K562 (cell line): ENCODE data around the gene SPEG. TPM values are rescaled to one million over a fixed set of nuclear protein-coding genes. Genes with fewer than 3 reads are reported as not detected.

Experiments used
- ATF7 ChIP-seq: fragments of 450-650 bp; IDR thresholded peaks from 2 replicates; pipeline ENCODE4 v1.7.1; 2014; ENCODE audit warnings: mild to moderate bottlenecking, moderate library complexity
- HDAC1 ChIP-seq, 2 experiments: fragments of 450-650 bp; IDR thresholded peaks; 2 replicates each; pipeline ENCODE4 v1.6.1; 2016 to 2017; ENCODE audit warnings: inconsistent platforms in 1 of 2, mild to moderate bottlenecking in 1 of 2, moderate library complexity in 1 of 2
- MAFG ChIP-seq: fragments of 450-650 bp; conservative IDR thresholded peaks from 2 replicates; pipeline ENCODE4 v1.6.1; 2016; ENCODE audit warnings: missing genetic modification characterization, missing compliant biosample characterization
- MTA1 ChIP-seq: fragments of 450-650 bp; IDR thresholded peaks from 2 replicates; pipeline ENCODE4 v1.6.1; 2017; ENCODE audit warnings: borderline replicate concordance
- NCOA1 ChIP-seq: fragments of 450-650 bp; IDR thresholded peaks from 2 replicates; pipeline ENCODE4 v1.6.1; 2016; ENCODE audit warnings: low read depth
- NFE2L1 ChIP-seq: fragments of 450-650 bp; IDR thresholded peaks from 2 replicates; pipeline ENCODE4 v1.6.1; 2016; ENCODE audit warnings: missing genetic modification characterization, low read depth, mild to moderate bottlenecking, missing compliant biosample characterization, moderate library complexity, borderline replicate concordance
- OTX1 ChIP-seq: fragments of 450-650 bp; formaldehyde crosslinking; IDR thresholded peaks from 2 replicates; pipeline ENCODE4 v1.4.0; 2022; ENCODE audit warnings: mild to moderate bottlenecking
- SPI1 ChIP-seq: IDR thresholded peaks from 2 replicates; pipeline ENCODE4 v1.6.1; 2011; ENCODE audit warnings: low read depth, low read length, control low read depth, borderline replicate concordance
- YBX1 ChIP-seq: fragments of 450-650 bp; IDR thresholded peaks from 2 replicates; pipeline ENCODE4 v1.7.1; 2016; ENCODE audit warnings: mild to moderate bottlenecking
- ZFP30 ChIP-seq: fragments of 250-450 bp; sonication (Bioruptor Pico); IDR thresholded peaks from 2 replicates; pipeline ENCODE4 v1.8.0; 2022; ENCODE audit warnings: moderate library complexity, mild to moderate bottlenecking, inconsistent platforms, borderline replicate concordance
- ZHX1 ChIP-seq: fragments of 150-350 bp; conservative IDR thresholded peaks from 2 replicates; pipeline ENCODE4 v1.6.1; 2014; ENCODE audit warnings: low read length
- ZNF41 ChIP-seq: fragments of 250-450 bp; sonication (Bioruptor Pico); conservative IDR thresholded peaks from 2 replicates; pipeline ENCODE4 v1.4.0; 2020; ENCODE audit warnings: mild to moderate bottlenecking
- ZNF592 ChIP-seq: fragments of 450-650 bp; IDR thresholded peaks from 2 replicates; pipeline ENCODE4 v1.6.1; 2017; ENCODE audit warnings: antibody characterized with exemption, mild to moderate bottlenecking
- ZNF764 ChIP-seq: fragments of 250-450 bp; sonication (Bioruptor Pico); IDR thresholded peaks from 2 replicates; pipeline ENCODE4 v1.4.0; 2020; ENCODE audit warnings: low read depth, mild to moderate bottlenecking, moderate library complexity
- polyA plus RNA-seq, 8 experiments: library from polyadenylated mRNA; depleted of rRNA in 4 of 8; stranded (reverse) in 5 of 8; unstranded in 3 of 8; fragments of >200 nt; fragmentation: Nextera tagmentation in 2 of 8; fragmentation: Illumina TruSeq in 1 of 8; extraction: Ambion mirVana in 2 of 8; extraction: Trizol in 1 of 8; gene quantifications; 2 replicates each; pipeline versions ENCODE4 v1.2.1 to v1.2.3, GENCODE V29; 2011 to 2014; ENCODE audit warnings: inconsistent platforms in 1 of 8, missing spikeins in 1 of 8
- total RNA-seq, 7 experiments: library from RNA; depleted of rRNA in 6 of 7; stranded (reverse); fragments of >200 nt in 6 of 7; fragmentation: Illumina TruSeq in 2 of 7; extraction: Trizol in 2 of 7; gene quantifications; 2 replicates each; pipeline versions ENCODE4 v1.2.1 to v1.2.3, GENCODE V29; 2011 to 2021; ENCODE audit warnings: low replicate concordance in 1 of 7
- TF ChIP-seq, protein P1 (sequence below): fragments of 450-650 bp; formaldehyde crosslinking; IDR thresholded peaks from 2 replicates; pipeline ENCODE4 v1.4.0; 2022; ENCODE audit warnings: mild to moderate bottlenecking, moderate library complexity
- TF ChIP-seq, protein P2 (sequence below): fragments of 250-450 bp; sonication (Bioruptor Pico); IDR thresholded peaks from 2 replicates; pipeline ENCODE4 v1.8.0; 2022; ENCODE audit warnings: moderate library complexity, mild to moderate bottlenecking, inconsistent platforms
- TF ChIP-seq, protein P3 (sequence below): fragments of 450-650 bp; conservative IDR thresholded peaks from 2 replicates; pipeline ENCODE4 v1.6.1; 2016; ENCODE audit warnings: missing genetic modification characterization, low read depth, mild to moderate bottlenecking, missing compliant biosample characterization, moderate library complexity
- TF ChIP-seq, protein P4 (sequence below): fragments of 450-650 bp; formaldehyde crosslinking; conservative IDR thresholded peaks from 2 replicates; pipeline ENCODE4 v1.4.0; 2022; ENCODE audit warnings: mild to moderate bottlenecking, missing genetic modification characterization

The SPEG gene
- total and polyA plus RNA-seq, 9 of the 15 experiments (the other 6 are each of a cell fraction or from before 2014, with no cell fraction given), result 0.49 to 8.7 (median 3.0) TPM

- TF ChIP-seq, protein P1, sequence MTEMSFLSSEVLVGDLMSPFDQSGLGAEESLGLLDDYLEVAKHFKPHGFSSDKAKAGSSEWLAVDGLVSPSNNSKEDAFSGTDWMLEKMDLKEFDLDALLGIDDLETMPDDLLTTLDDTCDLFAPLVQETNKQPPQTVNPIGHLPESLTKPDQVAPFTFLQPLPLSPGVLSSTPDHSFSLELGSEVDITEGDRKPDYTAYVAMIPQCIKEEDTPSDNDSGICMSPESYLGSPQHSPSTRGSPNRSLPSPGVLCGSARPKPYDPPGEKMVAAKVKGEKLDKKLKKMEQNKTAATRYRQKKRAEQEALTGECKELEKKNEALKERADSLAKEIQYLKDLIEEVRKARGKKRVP (CRISPR knock-in tag), result no peak
- no peak for TF ChIP-seq ZHX1
- peak; percentile 43 for TF ChIP-seq MAFG
- no peak for TF ChIP-seq ZNF764 (CRISPR knock-in tag)
- no peak for TF ChIP-seq ZFP30 (CRISPR knock-in tag)
- peak; percentile 46; the same call in 1 of the 2 replicates for TF ChIP-seq ATF7
- no peak for TF ChIP-seq MTA1
- no peak for TF ChIP-seq SPI1
- TF ChIP-seq, protein P2, sequence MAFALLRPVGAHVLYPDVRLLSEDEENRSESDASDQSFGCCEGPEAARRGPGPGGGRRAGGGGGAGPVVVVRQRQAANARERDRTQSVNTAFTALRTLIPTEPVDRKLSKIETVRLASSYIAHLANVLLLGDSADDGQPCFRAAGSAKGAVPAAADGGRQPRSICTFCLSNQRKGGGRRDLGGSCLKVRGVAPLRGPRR (CRISPR knock-in tag), result no peak
- no peak for TF ChIP-seq YBX1
- TF ChIP-seq NFE2L1 (tag), result 0 out of 2 replicates have a peak, but pooled peaks have one; percentile 11
- no peak for TF ChIP-seq HDAC1 (IDR thresholded peaks at IDR 0.05)
- TF ChIP-seq NCOA1, result no peak
- no peak for TF ChIP-seq OTX1 (CRISPR knock-in tag)
- 0 out of 2 replicates have a peak, but pooled peaks have one; percentile 25 for TF ChIP-seq ZNF592
- no peak for TF ChIP-seq ZNF41 (CRISPR knock-in tag)
- TF ChIP-seq, protein P3, sequence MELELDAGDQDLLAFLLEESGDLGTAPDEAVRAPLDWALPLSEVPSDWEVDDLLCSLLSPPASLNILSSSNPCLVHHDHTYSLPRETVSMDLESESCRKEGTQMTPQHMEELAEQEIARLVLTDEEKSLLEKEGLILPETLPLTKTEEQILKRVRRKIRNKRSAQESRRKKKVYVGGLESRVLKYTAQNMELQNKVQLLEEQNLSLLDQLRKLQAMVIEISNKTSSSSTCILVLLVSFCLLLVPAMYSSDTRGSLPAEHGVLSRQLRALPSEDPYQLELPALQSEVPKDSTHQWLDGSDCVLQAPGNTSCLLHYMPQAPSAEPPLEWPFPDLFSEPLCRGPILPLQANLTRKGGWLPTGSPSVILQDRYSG (tag), result no peak
- TF ChIP-seq, protein P4, sequence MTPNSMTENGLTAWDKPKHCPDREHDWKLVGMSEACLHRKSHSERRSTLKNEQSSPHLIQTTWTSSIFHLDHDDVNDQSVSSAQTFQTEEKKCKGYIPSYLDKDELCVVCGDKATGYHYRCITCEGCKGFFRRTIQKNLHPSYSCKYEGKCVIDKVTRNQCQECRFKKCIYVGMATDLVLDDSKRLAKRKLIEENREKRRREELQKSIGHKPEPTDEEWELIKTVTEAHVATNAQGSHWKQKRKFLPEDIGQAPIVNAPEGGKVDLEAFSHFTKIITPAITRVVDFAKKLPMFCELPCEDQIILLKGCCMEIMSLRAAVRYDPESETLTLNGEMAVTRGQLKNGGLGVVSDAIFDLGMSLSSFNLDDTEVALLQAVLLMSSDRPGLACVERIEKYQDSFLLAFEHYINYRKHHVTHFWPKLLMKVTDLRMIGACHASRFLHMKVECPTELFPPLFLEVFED (CRISPR knock-in tag), result no peak
These were observed 27.8 kb upstream of the SPEG start (continued) for GRCh38 chr2:219406861-219407230.
